Midbrain (tissue), 1 donor: ENCODE results near the gene SPATA31A5.
"Not testable (repeated sequence)": the region's sequence is repeated elsewhere in the genome, so short reads cannot be mapped to it uniquely, and the experiment has no call there.

ENCODE experiments used
- DNase-seq: peaks from one replicate; lab custom pipeline; 2025; lab: John Stamatoyannopoulos, UW

The SPATA31A5 gene

DNA sequence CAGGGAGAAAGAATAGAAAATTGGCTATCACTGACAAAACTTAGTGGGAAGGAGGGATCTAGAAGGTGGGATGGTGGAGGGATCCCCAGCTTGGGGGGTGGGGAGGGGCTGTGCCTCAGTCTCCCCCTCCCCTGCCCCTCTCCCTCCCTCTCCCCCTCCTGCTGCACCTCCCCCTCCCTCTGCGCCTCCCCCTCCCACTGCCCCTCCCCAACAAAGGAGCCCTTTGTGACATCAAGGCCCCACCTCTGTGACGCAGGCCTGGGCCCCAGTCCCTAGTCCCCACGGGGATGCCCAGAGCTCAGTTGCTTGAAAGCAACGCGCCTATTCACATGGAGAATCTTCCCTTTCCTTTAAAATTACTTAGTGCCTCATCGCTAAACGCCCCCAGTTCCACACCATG lies at the start of gene SPATA31A5:
TSS of gene SPATA31A5 (plus strand) at position 301 of the 400 bp plus-strand sequence. CDS start at position 330, 29 bp downstream.
- not testable (repeated sequence) for DNase-seq

- DNase-seq: not testable (repeated sequence)
Measured at GRCh38 chr9:60962990-60963350, 48.8 kb downstream of the SPATA31A5 start.

- DNase-seq: not testable (repeated sequence)
Measured at GRCh38 chr9:60966382-60966781, 52.2 kb downstream of the SPATA31A5 start.
